ENCODE measurements around the gene ZNF783. TPM values are rescaled to one million over a fixed set of nuclear protein-coding genes. Genes with fewer than 3 reads are reported as not detected.

Gene ZNF783
- total RNA-seq, 1 donor from 2014 or later: 10.4 TPM

- DNase-seq (ENCODE audit: low read depth): no peak
- H3K4me3 ChIP-seq (ENCODE audit: low read depth, low read length): no peak overlapping the region
- H3K36me3 ChIP-seq (ENCODE audit: control insufficient read depth, insufficient read depth, low read length): no peaks in the 10 kb centered on the region
- H3K27me3 ChIP-seq (ENCODE audit: control insufficient read depth, insufficient read depth, low read length): no peaks in the 10 kb centered on the region
- no peak for TF ChIP-seq CTCF (IDR thresholded peaks at IDR 0.05; ENCODE audit: insufficient read depth, low read length, poor library complexity, severe bottlenecking)
Measured at GRCh38 chr7:149302222-149302621, 40.2 kb downstream of the ZNF783 start.

GRCh38 chr7:149302865-149303264, 40.9 kb downstream of the ZNF783 start:
- Histone ChIP-seq H3K4me3 (ENCODE audit: low read depth, low read length) (no peak overlapping the region), H3K27me3 (ENCODE audit: control insufficient read depth, insufficient read depth, low read length) (no peaks in the 10 kb centered on the region), H3K36me3 (ENCODE audit: control insufficient read depth, insufficient read depth, low read length) (no peaks in the 10 kb centered on the region)
- TF ChIP-seq CTCF (IDR thresholded peaks at IDR 0.05; ENCODE audit: insufficient read depth, low read length, poor library complexity, severe bottlenecking): no peak
- no peak for DNase-seq (ENCODE audit: low read depth)

- no peak for DNase-seq (ENCODE audit: low read depth)
- Histone ChIP-seq H3K4me3 (ENCODE audit: low read depth, low read length) (no peak overlapping the region), H3K27me3 (ENCODE audit: control insufficient read depth, insufficient read depth, low read length) (no peaks in the 10 kb centered on the region), H3K36me3 (ENCODE audit: control insufficient read depth, insufficient read depth, low read length) (no peaks in the 10 kb centered on the region)
- TF ChIP-seq CTCF (IDR thresholded peaks at IDR 0.05; ENCODE audit: insufficient read depth, low read length, poor library complexity, severe bottlenecking): no peak
Measured at GRCh38 chr7:149304006-149304405, 42.0 kb downstream of the ZNF783 start.

GRCh38 chr7:149306854-149307253, 44.9 kb downstream of the ZNF783 start:
- TF ChIP-seq CTCF (IDR thresholded peaks at IDR 0.05; ENCODE audit: insufficient read depth, low read length, poor library complexity, severe bottlenecking): no peak
- H3K4me3 ChIP-seq (ENCODE audit: low read depth, low read length): no peak overlapping the region
- H3K36me3 ChIP-seq (ENCODE audit: control insufficient read depth, insufficient read depth, low read length): no peaks in the 10 kb centered on the region
- no peaks in the 10 kb centered on the region for H3K27me3 ChIP-seq (ENCODE audit: control insufficient read depth, insufficient read depth, low read length)
- DNase-seq (ENCODE audit: low read depth): no peak

- no peaks in the 10 kb centered on the region for H3K36me3 ChIP-seq (ENCODE audit: control insufficient read depth, insufficient read depth, low read length)
- no peak for TF ChIP-seq CTCF (IDR thresholded peaks at IDR 0.05; ENCODE audit: insufficient read depth, low read length, poor library complexity, severe bottlenecking)
- no peak overlapping the region for H3K4me3 ChIP-seq (ENCODE audit: low read depth, low read length)
- DNase-seq (ENCODE audit: low read depth): no peak
- H3K27me3 ChIP-seq (ENCODE audit: control insufficient read depth, insufficient read depth, low read length): no peaks in the 10 kb centered on the region
Measured at GRCh38 chr7:149307775-149308501, 45.9 kb downstream of the ZNF783 start.
